ENCODE results near the gene CHD9NB. TPM values are rescaled to one million over a fixed set of nuclear protein-coding genes. Genes with fewer than 3 reads are reported as not detected.
"Not testable (repeated sequence)": the region's sequence is repeated elsewhere in the genome, so short reads cannot be mapped to it uniquely, and the experiment has no call there.

The CHD9NB gene
- total RNA-seq, 1 donor from 2014 or later = 12.3 TPM

GRCh38 chr16:53084141-53084541, 31.4 kb upstream of the CHD9NB start:
- no peak for DNase-seq (ENCODE audit: low spot score)

- no peak for DNase-seq (ENCODE audit: low spot score)
Measured at GRCh38 chr16:53083119-53083518, 30.4 kb upstream of the CHD9NB start.

DNA sequence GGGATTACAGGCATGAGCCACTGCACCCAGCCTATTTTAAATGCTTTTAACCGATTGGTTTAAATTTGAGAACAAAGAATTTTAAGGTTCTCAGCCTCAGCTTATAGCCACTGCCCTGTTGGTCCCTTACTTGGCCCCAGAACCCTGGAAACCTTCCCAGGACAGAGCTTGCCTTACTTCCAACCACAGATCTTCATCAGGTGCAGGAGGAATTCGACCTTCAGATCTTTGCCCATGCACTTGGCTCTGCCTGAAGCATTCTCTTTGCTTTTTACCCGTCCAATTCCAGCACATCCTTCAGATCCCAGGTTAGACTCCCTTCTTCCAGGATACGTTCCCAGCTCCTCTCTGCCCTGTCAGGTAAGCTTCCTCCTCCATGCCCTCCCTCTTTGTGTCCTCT, 29.8 kb upstream of the CHD9NB start:
- no peak for DNase-seq (ENCODE audit: low spot score)

- DNase-seq (ENCODE audit: low spot score) = no peak
Measured at GRCh38 chr16:53081686-53082407, 29.1 kb upstream of the CHD9NB start.

- DNase-seq (ENCODE audit: low spot score) = no peak
Measured at GRCh38 chr16:53081032-53081424, 28.3 kb upstream of the CHD9NB start.

- DNase-seq (ENCODE audit: low spot score) = peak; percentile 98
Measured at GRCh38 chr16:53080345-53081031, 27.8 kb upstream of the CHD9NB start.

DNA sequence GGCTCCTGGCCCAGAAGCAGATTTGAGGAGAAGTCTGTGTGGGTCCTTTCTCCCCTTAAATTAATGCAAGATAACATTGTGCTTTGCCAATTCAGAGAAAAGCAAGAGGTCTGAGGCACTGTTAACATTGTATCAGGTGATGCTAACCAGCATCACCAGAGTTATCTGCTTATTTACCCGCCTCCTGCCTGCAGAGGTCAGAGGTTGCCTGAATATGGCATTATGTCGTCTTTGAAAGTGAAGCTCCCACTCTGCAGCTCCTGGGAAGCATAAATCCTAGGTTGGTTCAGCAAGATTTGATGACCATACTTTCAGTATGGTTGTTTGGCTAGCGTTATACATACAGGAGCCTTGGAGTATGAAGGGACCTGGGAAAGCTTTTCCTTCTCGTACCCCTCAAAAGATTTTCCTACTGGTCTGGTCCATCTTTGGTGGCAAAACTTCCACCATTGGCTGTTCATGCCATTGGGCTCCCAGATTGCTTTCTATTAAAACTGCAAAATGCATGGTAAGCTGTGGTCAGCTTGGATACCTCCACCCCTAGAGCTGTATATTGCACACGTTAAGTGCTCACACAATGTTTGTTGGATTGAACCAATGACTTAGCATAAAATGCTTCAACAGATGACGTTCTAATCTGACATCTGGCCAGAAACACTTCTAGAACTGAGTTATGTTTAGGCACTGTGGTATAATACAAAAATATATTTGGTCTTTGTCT, 26.2 kb upstream of the CHD9NB start:
- DNase-seq (ENCODE audit: low spot score) = no peak

DNA sequence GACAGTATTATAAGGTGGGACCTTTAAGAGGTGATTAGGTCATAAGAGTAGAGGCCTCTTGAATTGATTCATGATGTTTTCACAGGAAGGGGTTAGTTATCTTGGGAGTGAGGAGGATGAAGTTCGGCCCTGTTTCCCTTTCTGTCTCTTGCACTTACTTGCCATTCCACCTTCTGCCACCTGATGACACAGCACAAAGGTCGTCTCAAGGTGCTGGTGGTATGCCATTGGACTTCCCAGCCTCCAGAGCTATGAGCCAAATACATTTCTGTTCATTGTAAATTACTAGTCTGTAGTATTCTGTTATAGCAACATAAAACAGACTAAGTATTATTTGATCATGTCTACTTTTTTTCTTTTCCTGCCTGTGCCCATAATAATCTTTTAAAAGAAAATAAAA, 25.6 kb upstream of the CHD9NB start:
- DNase-seq (ENCODE audit: low spot score) = no peak

GRCh38 chr16:53075461-53075860, 22.8 kb upstream of the CHD9NB start:
- DNase-seq (ENCODE audit: low spot score) = not testable (repeated sequence)

GRCh38 chr16:53074296-53074695, 21.6 kb upstream of the CHD9NB start:
- DNase-seq (ENCODE audit: low spot score) = not testable (repeated sequence)

GRCh38 chr16:53073022-53073421, 20.3 kb upstream of the CHD9NB start:
- no peak for DNase-seq (ENCODE audit: low spot score)

DNA sequence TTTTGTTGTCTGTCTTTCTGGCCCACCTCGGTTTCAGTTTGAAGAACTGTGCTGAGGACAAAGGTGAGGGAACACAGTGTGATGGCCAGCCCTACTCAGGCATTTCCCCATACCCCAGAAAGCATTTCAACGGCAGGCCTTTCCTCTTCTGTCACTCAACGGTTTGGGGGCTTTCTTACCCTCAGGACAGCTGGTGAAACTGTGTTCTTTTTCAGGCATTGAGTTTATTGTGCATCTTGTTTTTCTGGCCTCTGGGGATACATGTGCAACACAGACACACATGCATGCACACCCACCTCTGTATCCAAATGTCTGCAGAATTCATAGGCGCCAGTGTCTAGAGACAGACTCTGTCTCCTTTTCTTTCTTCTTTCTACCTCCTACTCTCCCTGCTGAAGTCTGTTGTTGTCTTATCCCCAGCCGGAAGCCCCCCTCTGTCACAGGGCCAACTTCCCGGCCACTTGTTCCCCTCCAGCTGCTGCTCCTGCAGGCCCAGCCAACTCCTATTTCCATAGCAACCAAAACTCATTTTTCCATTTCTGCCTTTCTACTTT, 19.1 kb upstream of the CHD9NB start:
- DNase-seq (ENCODE audit: low spot score) = peak; percentile 58

GRCh38 chr16:53069772-53070171, 17.1 kb upstream of the CHD9NB start:
- no peak for DNase-seq (ENCODE audit: low spot score)

DNA sequence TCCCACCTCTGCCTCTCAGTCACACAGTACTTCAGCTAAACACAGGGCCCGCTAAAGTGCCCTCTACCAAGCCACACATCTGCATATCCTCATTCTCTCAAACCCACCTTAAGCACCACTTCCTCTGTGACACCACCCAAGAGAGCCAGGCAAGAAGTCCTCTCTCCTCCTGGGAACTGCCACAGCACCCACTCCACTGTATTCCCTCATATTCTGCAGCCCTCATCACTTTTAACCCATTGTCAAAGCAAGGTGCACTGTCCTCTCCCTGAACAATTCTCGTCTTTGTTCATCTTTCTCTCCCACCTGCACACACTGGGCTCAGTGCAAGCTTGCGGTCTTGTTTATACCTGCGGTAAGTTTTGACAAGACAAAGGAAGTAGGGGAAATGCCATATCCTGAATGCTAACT, 15.7 kb upstream of the CHD9NB start:
- no peak for DNase-seq (ENCODE audit: low spot score)

DNA sequence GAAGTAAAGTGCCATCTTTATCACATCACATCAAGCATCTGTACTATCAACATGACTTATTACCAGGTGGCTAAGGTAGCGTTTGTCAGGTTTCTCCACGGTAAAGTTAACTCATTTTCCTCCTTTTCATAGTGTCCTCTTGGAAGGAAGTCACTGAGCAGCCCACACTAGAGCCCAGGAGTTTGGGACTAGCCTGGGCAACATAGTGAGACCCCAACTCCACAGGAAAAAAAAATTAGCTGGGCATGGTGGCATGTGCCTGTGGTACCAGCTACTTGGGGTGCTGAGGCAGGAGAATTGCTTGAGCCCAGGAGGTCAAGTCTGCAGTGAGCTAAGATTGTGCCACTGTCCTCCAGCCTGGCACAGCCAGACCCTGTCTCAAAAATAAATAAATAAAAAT, 15.0 kb upstream of the CHD9NB start:
- no peak for DNase-seq (ENCODE audit: low spot score)

DNA sequence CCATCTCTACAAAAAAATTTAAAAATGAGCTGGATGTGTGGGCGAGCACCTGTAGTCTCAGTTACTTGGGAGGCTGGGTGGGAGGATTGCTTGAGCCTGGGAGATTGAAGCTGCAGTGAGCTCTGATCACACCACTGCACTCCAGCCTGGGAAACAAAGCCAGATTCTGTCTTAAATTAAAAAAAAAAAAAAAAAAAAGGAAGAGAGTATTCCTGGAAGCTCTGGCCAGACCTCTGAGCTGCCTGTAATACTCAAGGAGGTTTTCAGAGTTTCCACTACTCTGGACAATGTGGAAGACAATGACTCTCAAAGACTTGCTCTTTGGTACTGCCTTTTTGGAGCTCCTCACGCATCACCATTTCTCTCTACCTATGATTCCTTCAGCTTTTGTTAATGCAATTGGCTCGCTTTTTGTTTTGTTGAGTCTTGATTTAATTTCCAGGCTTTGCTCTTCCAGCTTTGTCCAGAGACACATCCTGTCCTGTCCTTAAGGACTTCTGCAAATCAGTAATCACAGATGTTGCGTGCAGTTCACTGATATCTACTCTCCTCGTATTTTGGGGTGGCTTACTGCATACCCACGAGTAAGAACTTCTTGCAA, 12.9 kb upstream of the CHD9NB start:
- DNase-seq (ENCODE audit: low spot score) = no peak

- no peak for DNase-seq (ENCODE audit: low spot score)
Measured at GRCh38 chr16:53064081-53064578, 11.4 kb upstream of the CHD9NB start.

DNA sequence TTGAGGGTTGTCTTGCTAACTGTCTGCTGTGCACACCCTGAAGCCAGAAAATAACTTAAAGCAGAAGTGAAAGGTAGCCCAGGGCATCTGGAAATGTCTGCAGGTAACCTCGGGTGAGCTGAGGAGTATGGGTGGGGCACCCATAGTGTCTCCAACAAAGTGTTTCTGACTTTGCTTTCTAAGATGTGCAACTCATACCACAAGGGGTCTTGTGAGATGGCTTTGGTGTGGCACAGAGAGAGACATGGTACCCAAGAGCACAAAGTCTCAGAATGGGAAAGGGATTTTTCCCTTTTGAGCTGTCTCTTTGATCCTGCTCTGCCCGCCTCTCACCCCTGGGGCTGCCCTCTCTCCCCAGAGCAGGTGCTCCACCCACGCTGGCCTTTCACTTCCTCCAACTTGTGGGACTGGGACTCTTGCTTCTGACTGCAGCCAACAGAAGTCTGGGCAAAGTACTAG, 9.0 kb upstream of the CHD9NB start:
- no peak for DNase-seq (ENCODE audit: low spot score)

DNA sequence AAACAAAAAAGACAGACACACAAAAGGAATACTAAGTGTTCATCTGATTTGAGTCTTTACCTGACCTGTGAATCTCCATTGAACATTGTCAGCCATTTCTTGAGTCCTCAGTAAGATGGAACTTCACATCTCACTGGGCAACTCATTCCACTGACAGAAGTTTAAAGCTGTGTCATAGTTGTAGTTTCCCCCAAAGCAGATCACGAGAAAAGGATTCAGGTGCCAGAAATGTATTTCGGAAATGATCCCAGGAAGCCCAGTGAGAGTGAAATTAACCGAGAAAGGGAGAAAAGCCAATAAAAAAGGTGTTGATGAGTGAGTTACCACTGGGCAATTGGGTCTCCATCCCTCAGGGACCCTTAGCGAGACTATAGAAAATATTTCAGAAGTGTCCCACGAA, 8.6 kb upstream of the CHD9NB start:
- no peak for DNase-seq (ENCODE audit: low spot score)

- DNase-seq (ENCODE audit: low spot score) = no peak
Measured at GRCh38 chr16:53059672-53060071, 7.0 kb upstream of the CHD9NB start.

DNA sequence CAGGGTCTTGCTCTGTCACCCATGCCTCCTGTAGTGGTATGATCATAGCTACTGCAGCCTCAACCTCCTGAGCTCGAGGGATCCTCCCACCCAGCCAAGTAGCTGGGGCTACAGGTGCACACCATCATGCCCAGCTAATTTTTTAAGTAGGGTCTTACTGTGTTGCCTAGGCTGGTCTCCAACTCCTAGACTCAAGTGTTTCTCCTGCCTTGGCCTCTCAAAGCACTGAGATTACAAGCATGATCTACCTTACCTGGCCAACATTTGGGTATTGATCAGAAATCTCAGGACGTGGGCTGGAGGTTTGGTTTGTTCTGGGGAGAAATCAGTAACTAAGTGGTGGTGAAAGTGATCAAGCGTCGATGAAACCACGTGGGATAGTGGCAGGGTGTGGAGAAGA, 6.2 kb upstream of the CHD9NB start:
- DNase-seq (ENCODE audit: low spot score) = no peak

DNA sequence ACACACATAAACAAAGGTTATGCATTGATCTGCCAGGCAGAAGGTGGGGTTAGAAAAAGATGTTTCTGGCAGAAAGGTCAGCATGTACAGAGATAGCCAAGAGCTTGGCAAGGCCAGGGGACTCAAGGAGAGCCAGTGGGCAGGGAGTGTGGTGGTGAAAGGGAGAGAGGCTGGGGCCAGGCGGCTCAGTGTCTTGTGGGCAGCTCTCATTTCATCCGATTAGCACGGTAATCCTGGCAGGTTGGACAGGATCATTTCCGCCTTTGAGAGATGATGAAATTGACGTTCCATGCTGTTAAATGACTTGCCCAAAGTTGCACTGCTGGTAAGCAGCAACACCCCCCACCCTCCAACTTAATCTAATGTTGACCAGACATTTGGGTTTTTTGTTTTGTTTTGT, 5.7 kb upstream of the CHD9NB start:
- DNase-seq (ENCODE audit: low spot score) = no peak
